ENCODE data around the gene TMEM187.

The TMEM187 gene

GRCh38 chrX:153934762-153935325 is 37.7 kb upstream of the TMEM187 start, which contains the start of gene NAA10:
Gene NAA10 (minus strand): TSS chrX:153935037. CDS start chrX:153934904, 133 bp downstream.
- DNase-seq (ENCODE audit: insufficient read length, low spot score) (peak; percentile 90), FAIRE-seq (peak; percentile 45)

DNA sequence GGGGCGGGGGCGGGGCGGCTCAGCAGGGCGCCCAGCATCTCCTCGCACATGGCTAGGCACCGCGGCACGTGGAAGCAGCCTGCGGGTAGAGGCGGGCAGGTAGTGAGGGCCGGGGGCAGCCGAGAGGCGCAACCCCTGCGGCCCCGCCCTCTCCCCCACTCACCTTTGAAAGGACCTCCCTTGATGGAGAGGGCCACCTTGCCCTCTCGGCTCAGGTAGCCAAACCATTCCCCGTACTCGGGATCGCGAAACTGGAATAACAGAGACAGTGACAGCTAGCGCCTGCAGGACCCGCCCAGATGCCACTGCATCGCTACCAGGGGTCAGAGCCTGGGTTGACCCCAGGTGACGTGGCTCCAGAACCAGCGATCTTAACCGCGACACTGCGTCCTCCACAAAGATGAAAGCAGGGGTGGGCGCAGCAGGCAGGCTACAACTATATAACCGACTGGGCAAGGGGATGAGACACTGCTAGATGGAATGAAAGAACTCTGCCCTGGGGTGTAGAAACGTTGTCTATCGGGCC is 37.2 kb upstream of the TMEM187 start:
- FAIRE-seq (peak; percentile 68), DNase-seq (ENCODE audit: insufficient read length, low spot score) (no peak)

GRCh38 chrX:153937056-153937455 is 35.5 kb upstream of the TMEM187 start:
- FAIRE-seq (no peak), DNase-seq (ENCODE audit: insufficient read length, low spot score) (no peak)

DNA sequence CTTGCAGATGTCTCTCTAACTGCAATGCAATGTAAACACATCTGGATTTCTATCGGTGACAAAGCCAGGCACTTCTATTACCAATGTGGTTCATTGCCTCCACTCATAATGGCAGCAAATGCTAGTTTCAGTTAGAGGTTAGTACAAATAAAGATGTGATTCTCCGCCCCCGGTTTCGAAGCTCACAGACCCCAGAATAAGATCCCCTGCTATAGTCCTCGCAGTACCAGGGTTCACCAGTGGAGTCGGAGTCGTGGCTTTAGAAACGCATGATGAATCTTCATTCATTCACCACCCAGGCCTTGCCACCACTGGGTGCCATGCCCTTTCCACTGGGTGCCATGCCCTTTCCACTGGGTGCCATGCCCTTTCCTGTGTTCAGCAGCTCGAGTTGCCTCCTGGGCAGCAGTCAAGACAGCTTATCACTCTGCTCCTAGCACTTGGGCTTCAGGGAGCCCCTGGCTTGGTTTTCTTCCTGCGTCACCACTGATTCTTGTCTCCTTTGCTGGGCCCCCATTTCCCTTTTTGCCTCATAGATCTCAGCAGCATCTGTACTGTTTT is 34.2 kb upstream of the TMEM187 start:
- DNase-seq (ENCODE audit: insufficient read length, low spot score) (no peak), FAIRE-seq (no peak)

- no peak for DNase-seq (ENCODE audit: insufficient read length, low spot score)
- no peak for FAIRE-seq
These were observed 33.0 kb upstream of the TMEM187 start for GRCh38 chrX:153939573-153939972.

GRCh38 chrX:153941336-153942252 is 31.0 kb upstream of the TMEM187 start:
- DNase-seq (ENCODE audit: insufficient read length, low spot score) (no peak), FAIRE-seq (no peak)

DNA sequence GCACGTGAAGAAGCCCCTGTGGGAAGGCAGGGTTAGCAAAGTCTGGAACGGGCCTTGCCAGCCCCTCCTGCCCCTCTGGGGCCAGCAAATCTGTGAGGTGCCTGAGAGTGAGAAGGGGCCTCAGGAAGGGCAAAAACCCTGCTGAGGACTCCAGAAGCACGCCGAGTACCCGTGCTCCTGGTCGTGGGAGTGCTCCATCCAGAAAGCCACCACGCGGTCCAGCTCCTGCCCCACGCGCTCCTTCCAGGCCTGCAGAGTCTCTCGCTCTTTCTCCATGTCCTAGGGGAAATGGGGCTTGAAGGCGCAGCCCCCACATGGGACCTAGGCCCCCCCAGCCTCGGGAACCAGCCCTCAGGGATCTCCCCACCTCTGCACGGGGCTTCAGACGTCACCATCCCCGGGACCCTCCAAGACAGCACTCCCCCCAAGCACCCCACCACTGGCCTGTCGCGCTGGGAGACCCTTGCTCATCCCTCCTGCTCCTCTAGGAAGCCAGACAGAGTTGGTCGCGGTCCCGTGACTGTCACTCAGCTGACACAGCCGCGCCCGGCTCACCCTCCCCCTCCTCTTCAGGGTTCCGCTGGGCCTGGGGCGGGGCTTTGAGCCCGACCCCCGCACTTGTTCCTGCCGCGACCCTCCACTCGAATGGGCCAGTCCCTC is 28.3 kb upstream of the TMEM187 start, which contains the start of gene RENBP:
TSS of gene RENBP (minus strand) at position 504 of the 660 bp plus-strand sequence. CDS start at position 471, 33 bp downstream.
- DNase-seq (ENCODE audit: insufficient read length, low spot score) (no peak), FAIRE-seq (peak; percentile 31)

- no peak for FAIRE-seq
- DNase-seq (ENCODE audit: insufficient read length, low spot score), result no peak
These were observed 27.8 kb upstream of the TMEM187 start for GRCh38 chrX:153944800-153945150.

GRCh38 chrX:153945956-153946943 is 26.3 kb upstream of the TMEM187 start:
- no peak for FAIRE-seq

DNA sequence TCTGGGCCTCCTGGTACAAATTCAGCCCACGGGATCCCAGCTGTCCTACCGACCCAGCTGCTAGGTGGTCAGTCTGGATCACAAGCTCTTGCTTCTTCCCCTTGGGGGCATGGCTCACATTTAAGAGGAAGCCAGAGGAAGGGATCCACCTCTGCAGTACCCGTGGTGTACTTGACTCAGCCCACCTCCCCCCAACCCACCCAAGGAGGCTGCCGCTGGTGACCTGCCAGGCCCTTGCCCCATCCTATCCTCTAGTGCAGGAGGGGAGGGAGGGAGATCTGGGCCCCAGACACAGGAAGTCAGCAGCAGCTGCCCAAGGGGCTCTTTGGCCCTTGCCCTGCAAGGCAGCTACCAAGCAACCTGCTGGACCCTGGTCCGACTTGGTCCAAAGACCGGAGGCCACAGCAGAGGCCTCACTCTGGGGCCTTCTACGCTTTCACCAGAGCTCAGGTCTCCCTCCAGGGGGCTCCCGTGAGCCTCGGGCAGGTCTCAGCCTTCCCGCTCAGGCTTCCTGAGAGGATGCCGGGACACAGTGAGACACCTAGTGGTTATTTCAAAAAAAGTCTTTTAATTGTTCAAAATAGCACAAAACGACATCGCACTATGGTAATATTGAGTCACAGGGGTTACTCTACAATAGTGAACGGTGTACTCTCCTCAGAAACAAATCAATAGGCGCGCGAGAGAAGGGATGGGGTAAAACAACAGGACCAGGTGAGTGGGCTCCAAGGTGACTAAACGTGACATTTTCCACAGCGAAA is 25.4 kb upstream of the TMEM187 start:
- DNase-seq (ENCODE audit: insufficient read length, low spot score) (peak; percentile 83), FAIRE-seq (peak; percentile 80)

More at GRCh38 chrX:153945956-153946943, 26.3 kb upstream of the TMEM187 start:
- DNase-seq (ENCODE audit: insufficient read length, low spot score), result no peak

- no peak for DNase-seq (ENCODE audit: insufficient read length, low spot score)
- no peak for FAIRE-seq
These were observed 24.5 kb upstream of the TMEM187 start for GRCh38 chrX:153948002-153948466.

DNA sequence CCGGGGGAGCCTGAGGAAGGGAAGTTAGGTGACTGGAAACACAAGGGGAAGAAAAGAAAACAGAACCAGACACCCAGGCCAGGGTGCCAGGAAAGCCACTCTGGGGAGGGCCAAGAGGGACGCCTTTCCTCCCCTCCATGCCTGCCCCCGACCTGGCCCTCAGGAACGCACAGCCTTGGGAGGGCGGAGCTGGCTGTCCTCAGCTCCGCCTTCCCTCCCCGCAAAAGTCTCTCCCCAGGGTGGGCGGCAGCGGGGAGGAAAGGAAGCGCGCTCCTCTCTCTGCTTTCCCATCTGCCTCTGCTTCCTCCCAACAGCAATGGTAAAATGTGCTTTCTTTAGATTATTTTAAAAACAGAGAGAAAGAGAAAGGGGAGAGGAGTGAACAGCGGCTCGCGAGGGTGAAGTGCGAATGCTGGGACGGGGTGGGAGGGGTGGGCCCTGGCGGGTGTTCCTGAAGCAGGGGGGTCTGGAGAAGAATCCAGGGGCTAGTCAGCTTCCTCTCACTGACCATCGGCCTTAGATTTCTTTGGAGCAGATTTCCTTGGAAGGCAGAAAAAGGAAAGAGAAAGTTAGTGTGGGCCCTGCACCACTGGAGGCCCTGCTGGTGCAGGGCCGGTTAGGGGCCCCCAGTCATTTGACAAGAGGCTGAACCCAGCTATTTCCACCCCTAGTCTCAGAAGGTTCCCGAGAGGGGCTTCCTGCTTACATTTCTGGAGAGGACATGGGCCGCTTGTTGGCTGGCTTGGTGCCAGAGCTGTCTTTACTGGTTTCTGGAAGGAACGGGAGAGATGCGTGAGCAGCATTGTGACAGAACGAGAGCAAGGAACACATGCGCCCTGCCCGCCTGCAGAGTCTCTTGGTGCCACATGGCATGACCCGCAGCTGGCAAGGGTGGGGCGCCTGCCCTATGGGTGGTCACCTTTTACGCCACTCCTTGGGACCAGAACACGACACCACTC is 23.4 kb upstream of the TMEM187 start:
- FAIRE-seq (no peak), DNase-seq (ENCODE audit: insufficient read length, low spot score) (no peak)

GRCh38 chrX:153950127-153950526 is 22.4 kb upstream of the TMEM187 start:
- FAIRE-seq (no peak), DNase-seq (ENCODE audit: insufficient read length, low spot score) (no peak)

- FAIRE-seq (no peak), DNase-seq (ENCODE audit: insufficient read length, low spot score) (no peak)
These were observed 20.7 kb upstream of the TMEM187 start for GRCh38 chrX:153951683-153952372.

DNA sequence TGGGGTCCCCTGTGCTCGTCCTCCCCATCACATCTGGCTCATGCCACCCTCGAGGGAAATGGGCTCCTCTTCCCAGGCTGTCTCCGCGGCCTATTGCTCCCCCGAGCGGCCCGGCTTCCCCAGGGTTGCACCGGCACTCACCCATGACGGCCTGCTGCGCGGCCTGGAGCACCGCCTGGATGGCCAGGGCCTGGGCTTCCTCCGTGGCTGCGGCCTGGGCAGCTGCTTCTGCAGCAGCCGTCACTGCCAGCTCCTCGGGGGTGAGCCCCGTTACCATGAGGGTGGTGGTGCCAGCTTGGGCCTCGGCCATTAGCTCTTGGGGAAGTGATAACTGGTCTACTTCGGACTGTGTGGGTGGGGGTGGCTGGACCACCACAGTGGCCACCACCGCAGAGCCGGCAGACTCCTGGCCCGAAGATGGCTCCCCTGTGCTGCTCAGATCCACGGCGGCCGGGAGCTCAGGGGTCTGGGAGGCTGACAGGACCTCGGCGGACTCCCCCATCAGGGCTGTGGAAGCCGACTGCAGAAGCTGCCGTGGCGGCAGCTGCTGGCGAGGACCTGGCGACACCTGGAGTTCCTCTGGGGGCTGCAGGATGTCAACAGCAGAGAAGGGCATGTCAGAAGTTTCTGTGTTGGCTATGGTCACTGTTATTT is 20.1 kb upstream of the TMEM187 start:
- DNase-seq (ENCODE audit: insufficient read length, low spot score), result no peak
- no peak for FAIRE-seq

- peak; percentile 68 for DNase-seq (ENCODE audit: insufficient read length, low spot score)
- peak; percentile 76 for FAIRE-seq
These were observed 19.2 kb upstream of the TMEM187 start for GRCh38 chrX:153953342-153953830.

Measured in GM19239 (cell line).